Measurements from ENCODE around the gene NIT2. TPM values are rescaled to one million over a fixed set of nuclear protein-coding genes. Genes with fewer than 3 reads are reported as not detected.

The NIT2 gene
- total and polyA plus RNA-seq, 2 of the 4 experiments (the other 2 are of a cell fraction): 12.4 to 27.1 TPM

DNA sequence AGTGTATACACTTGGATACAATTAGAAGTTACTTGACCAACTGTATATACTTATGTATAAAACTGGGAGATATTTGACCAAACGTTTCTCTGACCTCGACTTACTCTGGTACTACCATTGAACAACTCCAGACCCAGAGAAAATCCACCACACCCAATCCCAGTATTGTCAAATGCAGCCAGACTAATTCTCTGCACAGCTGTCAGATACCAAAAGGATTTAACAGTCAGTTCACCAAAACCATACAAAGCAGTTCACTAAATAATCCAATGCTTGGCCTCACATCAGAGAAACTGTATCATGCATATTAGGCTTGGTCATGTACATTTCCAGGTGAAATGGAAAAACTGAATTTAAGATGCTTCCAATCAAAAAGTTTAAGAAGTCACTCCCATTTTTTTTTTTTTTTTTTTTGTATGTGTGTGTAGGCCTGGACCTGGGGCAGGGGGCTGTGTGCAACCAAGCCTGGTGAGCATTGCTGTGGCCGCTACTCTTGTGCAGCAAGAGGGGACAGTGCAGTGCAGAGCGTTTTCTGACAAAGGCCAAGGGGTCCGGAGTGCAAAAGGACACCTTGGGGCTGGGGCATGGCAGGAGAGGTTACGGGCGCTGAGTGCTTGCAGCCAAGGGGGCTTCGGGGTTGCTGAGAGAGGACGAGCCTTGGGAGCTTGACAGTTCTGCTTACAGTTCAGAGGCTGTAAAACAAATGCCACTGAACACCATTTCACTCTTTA is 64.9 kb downstream of the NIT2 start:
- peak overlapping the region; percentile 60 for H3K4me3 ChIP-seq (ENCODE audit: insufficient read depth, low read depth, low read length)
- no peaks in the 10 kb centered on the region for H3K4me1 ChIP-seq (ENCODE audit: control insufficient read depth, insufficient read depth, low read length)
- H3K4me2 ChIP-seq (ENCODE audit: low read depth, low read length): peak overlapping the region; percentile 96
- H3K56ac ChIP-seq (ENCODE audit: extremely low read depth, insufficient read depth, low read length): peak overlapping the region; percentile 1; the same call in 1 of the 2 replicates
- no peak overlapping the region for H2BK15ac ChIP-seq (ENCODE audit: low read depth, low read length)
- H3K4ac ChIP-seq (ENCODE audit: low read depth, low read length): no peak overlapping the region
- H4K91ac ChIP-seq (ENCODE audit: insufficient read depth, low read depth, low read length): no peak overlapping the region
- peak overlapping the region; percentile 74; the same call in 1 of the 2 replicates for H3K9ac ChIP-seq (ENCODE audit: low read depth, low read length)
- H2BK120ac ChIP-seq (ENCODE audit: low read depth, low read length): no peak overlapping the region
- no peak overlapping the region for H2AK9ac ChIP-seq (replicated peaks; ENCODE audit: low read depth, low read length, poor library complexity)
- intact Hi-C loops (cut with micrococcal nuclease): loop anchor here (5.0 kb wide), 2 partner anchors 93 to 317 kb away; partner anchors contain the start of gene TMEM45A
- no peaks in the 10 kb centered on the region for H3K36me3 ChIP-seq (ENCODE audit: control insufficient read depth, insufficient read depth, low read length)
- no peak overlapping the region for H3K14ac ChIP-seq (replicated peaks; ENCODE audit: low read depth, low read length)
- peaks cover 26% of the 10 kb centered on the region; the same call in 1 of the 2 replicates for H4K20me1 ChIP-seq (ENCODE audit: insufficient read depth, low read length)
- CTCF ChIA-PET: no interaction called here
- H2AFZ ChIP-seq (replicated peaks; ENCODE audit: low read length, poor library complexity): no peak overlapping the region
- no peaks in the 10 kb centered on the region for H3K27me3 ChIP-seq (ENCODE audit: control insufficient read depth, insufficient read depth, low read length)
- DNase-seq (no peak), ATAC-seq (ENCODE audit: low read depth) (no peak)
- H4K8ac ChIP-seq (ENCODE audit: low read depth in 2 of 2, low read length in 2 of 2): no peak overlapping the region
- peak overlapping the region; percentile 61; the same call in 1 of the 2 replicates for H3K23ac ChIP-seq (ENCODE audit: low read depth, low read length)
- H4K5ac ChIP-seq (ENCODE audit: low read depth, low read length): no peak overlapping the region
- TSS peak; percentile 32 for BruUV-seq (replicated peaks)
- H2AK5ac ChIP-seq (ENCODE audit: low read depth, low read length): no peak overlapping the region
- H3K27ac ChIP-seq (ENCODE audit: insufficient read depth, low read length): no peak overlapping the region
- dilution Hi-C loops (cut with HindIII; ENCODE audit: low sequenced_read_pairs, unreplicated experiment): no loop called here
- H3K9me3 ChIP-seq (ENCODE audit: control insufficient read depth, insufficient read depth, low read length): no peaks in the 10 kb centered on the region
- H3K18ac ChIP-seq (ENCODE audit: low read depth, low read length): no peak overlapping the region
- H2BK20ac ChIP-seq (ENCODE audit: low read depth, low read length): no peak overlapping the region
- POLR2A ChIA-PET (ENCODE audit: unreplicated experiment): no interaction called here
- in situ Hi-C loops (cut with MboI; ENCODE audit: low sequenced_read_pairs): no loop called here
- no peak overlapping the region for H2BK5ac ChIP-seq (ENCODE audit: low read depth, low read length, poor library complexity, severe bottlenecking)
- WGBS, 2 experiments (ENCODE audit: extremely low coverage in 2 of 2, insufficient read length in 1 of 2): 40% methylated on average over 4 of the region's 9 CpGs; no CpG with 5 or more reads in 1 of the 2 experiments
- no peaks in the 10 kb centered on the region; the same call in 1 of the 2 replicates for H3K9me1 ChIP-seq (ENCODE audit: insufficient read depth, low read length)
- peaks cover 0 to 42% of the 10 kb centered on the region in 2 experiments; a peak in 2 of 4 replicates for H3K79me1 ChIP-seq (ENCODE audit: low read depth in 1 of 2, low read length in 2 of 2)
- TF ChIP-seq POLR2A (IDR thresholded peaks at IDR 0.05; ENCODE audit: low read depth, low read length) (no peak), BHLHE40 (IDR thresholded peaks at IDR 0.05; ENCODE audit: low read depth, low read length) (no peak), FOS (IDR thresholded peaks at IDR 0.05; ENCODE audit: low read depth, low read length) (no peak), CTCF (conservative IDR thresholded peaks at IDR 0.05; ENCODE audit: low read depth, low read length) (no peak), RCOR1 (IDR thresholded peaks at IDR 0.05; ENCODE audit: insufficient replicate concordance, low read length) (no peak), ELK1 (IDR thresholded peaks at IDR 0.05; ENCODE audit: borderline replicate concordance, low read depth, low read length) (no peak), RFX5 (IDR thresholded peaks at IDR 0.05; ENCODE audit: low read depth, low read length) (no peak), CHD1 (IDR thresholded peaks at IDR 0.05; ENCODE audit: low read depth, low read length) (no peak), MAZ (IDR thresholded peaks at IDR 0.05; ENCODE audit: borderline replicate concordance, low read depth, low read length) (no peak), NFE2L2 (IDR thresholded peaks at IDR 0.05; ENCODE audit: low read depth, low read length) (no peak), MAFK (IDR thresholded peaks at IDR 0.05; ENCODE audit: low read depth, low read length) (no peak), CEBPB (IDR thresholded peaks at IDR 0.05; ENCODE audit: low read depth, low read length) (no peak), RAD21 (IDR thresholded peaks at IDR 0.05; ENCODE audit: low read length) (no peak), USF2 (IDR thresholded peaks at IDR 0.05; ENCODE audit: low read depth, low read length) (no peak), MXI1 (IDR thresholded peaks at IDR 0.05; ENCODE audit: borderline replicate concordance, low read depth, low read length) (no peak)
